Suppressor macrophage (primary cell): ENCODE results near the gene NTN3.
"Not testable (repeated sequence)": the region's sequence is repeated elsewhere in the genome, so short reads cannot be mapped to it uniquely, and the experiment has no call there.

Source experiments
- DNase-seq, 4 experiments: peaks; one replicate each; pipeline ENCODE4 v3.0.0-alpha.2; 2020 to 2022
- total RNA-seq, 17 experiments: gene quantifications; one replicate each; lab custom pipeline; 2026; ENCODE audit warnings: mixed read lengths in 6 of 17, inconsistent platforms in 3 of 17; lab: John Stamatoyannopoulos, UW

NTN3 gene
- total RNA-seq: 0 to 0.44 (median 0) reads per million in 17 experiments

GRCh38 chr16:2471016-2471652, at the start of gene NTN3:
NTN3 (plus strand) TSS chr16:2471297; CDS start chr16:2471702, 405 bp downstream.
- DNase-seq: peak in 2 of 4 experiments; percentile 40 to 46

GRCh38 chr16:2422123-2422867, 48.8 kb upstream of the NTN3 start:
- no peak for DNase-seq

- DNase-seq: no peak
These were observed 46.8 kb upstream of the NTN3 start for GRCh38 chr16:2424061-2425007.

DNA sequence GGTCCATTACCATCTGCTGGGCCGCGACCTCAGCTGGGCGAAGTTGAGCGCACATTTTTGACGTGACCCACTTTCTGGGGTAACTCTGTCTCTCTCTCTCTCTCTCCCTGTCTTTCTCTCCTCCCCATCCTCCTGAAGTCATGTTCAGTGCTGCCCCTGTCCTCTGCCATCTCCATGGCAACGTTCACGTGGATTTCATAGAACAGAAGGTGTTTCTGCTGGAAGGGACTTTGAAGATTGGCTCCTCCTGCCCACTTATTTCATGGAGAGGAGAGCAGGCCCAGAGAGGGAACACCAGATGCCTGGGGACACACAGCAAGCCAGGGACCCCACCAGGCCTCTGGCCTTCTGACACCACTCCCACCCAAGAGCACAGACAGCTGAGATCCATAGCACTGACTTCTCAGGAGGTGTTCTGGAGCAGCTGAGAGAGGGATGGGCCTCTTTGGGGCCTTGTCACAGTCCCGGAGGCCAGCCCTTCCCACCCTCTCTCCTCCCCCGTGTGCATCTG, 46.0 kb upstream of the NTN3 start:
- DNase-seq: no peak

GRCh38 chr16:2425825-2426430, 45.2 kb upstream of the NTN3 start:
- DNase-seq: no peak

DNA sequence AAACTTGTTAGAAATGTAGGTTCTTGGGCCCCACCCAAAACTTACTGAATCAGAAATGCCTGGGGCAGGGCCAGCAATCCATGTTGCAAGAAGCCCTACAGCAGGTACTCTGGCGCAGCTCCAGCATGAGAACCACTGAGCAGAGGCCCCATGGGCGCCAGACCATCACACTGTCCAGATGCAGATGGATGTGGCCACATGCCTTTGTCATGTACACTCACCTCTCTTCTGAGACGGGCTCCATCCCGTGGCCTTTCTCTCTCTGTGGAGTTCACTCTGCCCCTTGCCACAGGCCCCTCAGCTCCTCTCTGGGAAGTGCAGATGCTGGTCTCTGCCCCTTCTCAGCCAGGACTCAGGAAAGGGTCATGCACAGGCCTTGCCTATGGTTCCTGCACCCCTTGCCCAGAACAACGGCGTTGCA, 44.1 kb upstream of the NTN3 start:
- no peak for DNase-seq

- DNase-seq: no peak
These were observed 43.6 kb upstream of the NTN3 start for GRCh38 chr16:2427526-2427925.

DNA sequence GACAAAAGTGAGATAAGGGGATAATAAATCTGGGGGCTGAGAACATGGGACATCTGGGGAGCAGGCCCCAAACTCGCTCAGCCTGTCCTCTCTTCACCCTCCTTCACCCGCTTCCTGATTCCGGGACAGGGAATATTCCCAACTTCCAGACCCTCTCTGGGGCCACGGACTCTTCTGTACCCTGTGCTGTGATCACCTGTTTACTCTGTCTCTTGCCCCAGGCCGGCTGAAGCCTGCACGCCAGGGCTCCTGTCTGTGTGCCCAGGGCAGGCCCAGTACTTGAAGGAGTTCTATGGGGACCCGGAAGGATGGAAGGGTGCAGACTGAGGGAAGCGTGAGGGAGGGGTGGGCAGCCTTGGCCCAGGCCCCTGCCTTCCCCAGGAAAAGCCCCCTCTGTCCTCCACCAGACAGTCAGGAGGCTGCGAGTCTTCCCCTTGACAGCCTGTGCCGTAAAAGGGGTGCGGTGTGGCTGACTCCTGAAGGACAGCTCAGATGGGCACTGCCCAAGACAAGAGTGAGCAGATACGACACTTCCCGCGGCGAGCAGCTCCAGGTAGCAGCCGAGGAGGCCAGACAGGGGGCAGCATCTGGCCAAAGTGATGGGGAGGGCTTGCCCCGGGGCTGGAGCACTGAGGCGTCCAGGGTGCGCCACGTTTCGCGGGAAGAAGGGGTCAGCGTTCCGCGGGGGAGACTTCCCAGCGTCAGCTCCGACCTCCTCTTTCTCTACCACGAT, 42.9 kb upstream of the NTN3 start:
- DNase-seq: peak in 2 of 4 experiments; percentile 7 to 30

- no peak for DNase-seq
These were observed 42.4 kb upstream of the NTN3 start for GRCh38 chr16:2428784-2429033.

DNA sequence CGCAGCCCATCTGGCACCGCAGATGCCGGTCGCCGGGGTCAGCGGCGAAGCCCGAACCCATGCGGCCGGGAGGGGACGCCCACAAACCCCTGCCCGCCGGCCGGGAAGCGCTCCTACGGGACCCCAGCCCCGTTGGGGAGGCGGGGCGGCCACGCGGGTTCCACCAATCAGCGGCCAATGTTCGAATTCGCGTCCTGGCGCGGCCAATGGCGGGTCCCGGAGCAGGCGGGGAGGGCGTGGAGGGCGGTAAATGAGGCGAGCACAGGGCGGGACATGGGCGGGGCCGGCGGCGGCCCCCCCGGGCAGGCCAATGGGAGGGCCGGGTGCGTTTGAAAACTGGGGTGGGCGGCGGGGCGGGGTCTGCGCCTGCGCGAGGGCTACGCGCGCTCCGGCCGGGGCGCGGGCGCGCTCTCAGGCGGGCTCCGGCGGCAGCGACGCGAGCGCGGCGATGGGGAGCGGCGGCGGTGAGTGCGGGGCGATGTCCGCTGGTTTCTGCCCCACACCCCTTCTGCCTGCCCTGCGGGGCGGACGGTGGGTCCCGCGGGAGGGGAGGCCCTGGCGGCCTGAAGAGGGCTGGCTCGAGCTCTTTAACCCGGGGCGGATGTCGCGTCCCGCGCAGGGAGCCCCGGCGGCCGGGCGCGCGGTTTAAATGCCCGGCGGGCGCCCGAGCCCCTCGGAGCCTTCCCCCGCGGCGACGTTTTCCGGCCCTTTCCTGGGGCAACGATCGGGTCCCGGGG, 41.9 kb upstream of the NTN3 start, which contains the start of gene CCNF:
CCNF (plus strand) TSS at position 414 of the 737 bp plus-strand sequence; CDS start at position 449, 35 bp downstream.
- peak; percentile 96 to 99 (median 98) for DNase-seq

DNA sequence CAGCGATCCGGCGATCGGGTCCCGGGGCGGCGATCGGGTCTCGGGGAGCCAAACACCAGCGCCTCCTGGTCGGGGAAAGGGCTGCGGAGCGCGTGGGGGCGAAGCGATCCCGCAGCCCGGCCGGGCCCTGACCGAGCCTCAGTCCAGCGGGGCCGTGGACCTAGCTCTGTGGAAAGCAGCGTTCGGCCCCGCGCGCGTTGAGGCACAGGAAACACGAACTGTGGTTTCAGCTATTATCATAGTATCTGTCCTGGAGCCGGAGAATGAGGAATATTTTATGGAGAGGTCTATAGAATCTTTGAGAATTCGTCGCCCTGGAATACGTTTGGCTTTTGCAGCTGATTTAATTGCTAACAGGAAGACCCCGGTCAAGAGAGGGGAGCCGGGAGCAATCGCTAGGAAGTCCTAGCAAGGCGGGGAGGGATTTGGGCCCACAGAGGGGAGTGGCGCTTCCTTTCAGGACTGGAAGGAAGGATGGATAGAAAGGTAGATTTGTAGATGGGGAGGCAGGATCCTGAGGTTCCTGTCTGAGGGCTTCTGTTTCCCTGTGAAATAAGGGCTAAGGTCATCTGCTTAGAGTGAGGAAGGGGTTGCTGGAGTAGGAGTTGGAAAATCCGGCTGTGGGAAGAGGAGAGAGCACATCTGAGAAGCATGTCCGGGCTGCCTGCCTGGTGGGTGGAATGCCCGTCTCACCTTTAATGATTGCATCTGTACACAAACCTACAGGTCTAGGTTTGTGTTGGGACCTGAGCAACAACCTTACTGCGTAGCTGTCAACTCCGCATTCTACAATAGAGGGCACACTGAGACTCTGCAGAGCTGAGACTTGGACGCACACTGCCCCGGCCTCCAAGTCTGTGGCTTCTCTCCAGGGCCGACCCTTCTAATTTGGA, 41.1 kb upstream of the NTN3 start:
- peak in 3 of 4 experiments; percentile 18 to 32 (median 26) for DNase-seq

- no peak for DNase-seq
These were observed 38.8 kb upstream of the NTN3 start for GRCh38 chr16:2432286-2432685.

GRCh38 chr16:2432801-2433505, 38.1 kb upstream of the NTN3 start:
- DNase-seq: peak in 1 of 4 experiments; percentile 18

DNA sequence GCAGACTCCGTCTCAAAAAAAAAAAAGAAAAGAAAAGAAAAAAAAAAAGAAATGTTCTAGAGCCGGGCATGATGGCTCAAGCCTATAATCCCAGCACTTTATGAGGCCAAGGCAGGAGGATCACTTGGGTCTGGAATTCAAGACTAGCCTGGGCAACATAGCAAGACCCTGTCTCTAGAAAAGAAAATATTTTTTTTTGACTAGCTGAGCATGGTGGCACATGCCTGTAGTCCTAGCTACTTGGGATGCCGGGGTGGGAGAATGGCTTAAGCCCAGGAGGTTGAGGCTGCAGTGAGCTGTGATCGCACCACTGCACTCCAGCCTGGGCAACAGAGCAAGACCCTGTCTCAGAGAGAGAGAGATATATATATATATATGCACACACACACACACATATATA, 35.9 kb upstream of the NTN3 start:
- not testable (repeated sequence) for DNase-seq

GRCh38 chr16:2436110-2436509, 35.0 kb upstream of the NTN3 start:
- DNase-seq: no peak

GRCh38 chr16:2437032-2437790, 33.9 kb upstream of the NTN3 start:
- DNase-seq: no peak

DNA sequence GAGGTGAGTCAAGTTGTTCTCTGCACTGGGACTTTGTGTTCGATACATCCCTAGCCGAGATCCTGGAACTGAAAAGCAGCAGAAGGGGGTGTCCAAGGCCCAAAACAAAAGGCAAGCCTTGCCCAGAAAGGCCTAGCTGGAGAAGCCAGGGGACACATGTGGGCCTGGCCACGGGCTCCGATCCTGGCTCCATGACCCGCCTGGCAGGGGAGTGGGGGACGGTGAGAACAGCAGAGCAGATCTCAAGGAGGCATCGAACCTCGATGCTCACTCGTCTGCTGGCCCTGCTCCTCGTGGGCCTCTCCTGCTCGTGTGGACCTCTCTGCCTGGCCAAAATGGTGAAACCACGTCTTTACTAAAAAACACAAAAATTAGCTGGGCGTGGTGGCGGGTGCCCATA, 33.0 kb upstream of the NTN3 start:
- no peak for DNase-seq

DNA sequence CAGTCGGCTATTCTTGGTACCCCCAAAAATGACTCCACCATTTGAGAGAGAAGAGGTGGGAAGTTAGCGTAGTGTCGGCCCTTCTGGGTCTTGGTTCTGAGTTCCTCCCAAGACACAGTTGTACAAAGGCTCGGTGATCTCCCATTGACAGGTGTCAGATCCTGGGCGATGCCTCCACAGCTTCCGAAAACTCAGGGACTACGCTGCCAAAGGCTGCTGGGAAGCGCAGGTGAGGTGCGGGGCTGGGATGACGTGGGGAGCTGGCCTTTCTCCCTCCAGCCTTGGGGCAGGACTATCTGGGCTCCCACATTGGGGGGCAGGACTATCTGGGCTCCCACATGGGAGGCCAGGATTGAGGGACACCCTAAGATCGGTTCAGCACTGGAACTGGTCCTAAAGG, 31.5 kb upstream of the NTN3 start:
- DNase-seq: no peak
